SK-N-SH treated with all-trans-retinoic acid at 6 μM for 48 hours (cell line): Measurements from ENCODE around the gene ACBD6.

Source experiments
- ATAC-seq: fragments of 200-7000 bp; cut with Tn5 transposase; 3 replicates; pipeline ENCODE4 v1.9.1; 2020; ENCODE audit warnings: mild to moderate bottlenecking, moderate library complexity
- BACH2 ChIP-seq: fragments of 250-450 bp; sonication (Bioruptor Pico); IDR thresholded peaks from 2 replicates; pipeline ENCODE4 v1.9.0; 2021; ENCODE audit warnings: mild to moderate bottlenecking, borderline replicate concordance
- CSDC2 ChIP-seq: fragments of 250-450 bp; sonication (Bioruptor Pico); IDR thresholded peaks from 2 replicates; pipeline ENCODE4 v1.5.0; 2020; ENCODE audit warnings: mild to moderate bottlenecking, moderate library complexity
- PPARA ChIP-seq: fragments of 250-450 bp; sonication (Bioruptor Pico); IDR thresholded peaks from 2 replicates; pipeline ENCODE4 v1.5.0; 2020; ENCODE audit warnings: mild to moderate bottlenecking, borderline replicate concordance
- RARB ChIP-seq: fragments of 250-450 bp; sonication (Bioruptor Pico); IDR thresholded peaks from 2 replicates; pipeline ENCODE4 v1.8.0; 2021; ENCODE audit warnings: mild to moderate bottlenecking, moderate library complexity
- SNAI2 ChIP-seq: fragments of 250-450 bp; sonication (Bioruptor Pico); IDR thresholded peaks from 2 replicates; pipeline ENCODE4 v1.5.0; 2020; ENCODE audit warnings: mild to moderate bottlenecking, moderate library complexity
- TCF4 ChIP-seq: fragments of 250-450 bp; sonication (Bioruptor Pico); IDR thresholded peaks from 2 replicates; pipeline ENCODE4 v1.8.0; 2021; ENCODE audit warnings: mild to moderate bottlenecking, moderate library complexity, borderline replicate concordance
- TOX ChIP-seq: fragments of 250-450 bp; sonication (Bioruptor Pico); IDR thresholded peaks from 2 replicates; pipeline ENCODE4 v1.8.0; 2021; ENCODE audit warnings: mild to moderate bottlenecking, moderate library complexity, borderline replicate concordance
- ZFP3 ChIP-seq: fragments of 250-450 bp; sonication (Bioruptor Pico); IDR thresholded peaks from 2 replicates; pipeline ENCODE4 v1.5.0; 2020; ENCODE audit warnings: mild to moderate bottlenecking, moderate library complexity
- ZFP30 ChIP-seq: fragments of 450-650 bp; formaldehyde crosslinking; IDR thresholded peaks from 2 replicates; pipeline ENCODE4 v1.5.0; 2022; ENCODE audit warnings: mild to moderate bottlenecking, moderate library complexity
- ZNF565 ChIP-seq: fragments of 450-650 bp; formaldehyde crosslinking; conservative IDR thresholded peaks from 2 replicates; pipeline ENCODE4 v1.5.0; 2020; ENCODE audit warnings: low read depth, mild to moderate bottlenecking, moderate library complexity
- ZNF70 ChIP-seq: fragments of 450-650 bp; formaldehyde crosslinking; IDR thresholded peaks from 2 replicates; pipeline ENCODE4 v1.5.0; 2020; ENCODE audit warnings: mild to moderate bottlenecking, moderate library complexity
- TF ChIP-seq, protein P1 (sequence below): fragments of 250-450 bp; sonication (Bioruptor Pico); IDR thresholded peaks from 2 replicates; pipeline ENCODE4 v1.8.0; 2020; ENCODE audit warnings: mild to moderate bottlenecking, moderate library complexity, borderline replicate concordance
- TF ChIP-seq, protein P2 (sequence below): fragments of 250-450 bp; sonication (Bioruptor Pico); IDR thresholded peaks from 2 replicates; pipeline ENCODE4 v1.5.1; 2020; ENCODE audit warnings: low read depth, mild to moderate bottlenecking, moderate library complexity
- TF ChIP-seq, protein P3 (sequence below): fragments of 250-450 bp; sonication (Bioruptor Pico); IDR thresholded peaks from 2 replicates; pipeline ENCODE4 v1.5.0; 2020; ENCODE audit warnings: mild to moderate bottlenecking, moderate library complexity

The ACBD6 gene

DNA sequence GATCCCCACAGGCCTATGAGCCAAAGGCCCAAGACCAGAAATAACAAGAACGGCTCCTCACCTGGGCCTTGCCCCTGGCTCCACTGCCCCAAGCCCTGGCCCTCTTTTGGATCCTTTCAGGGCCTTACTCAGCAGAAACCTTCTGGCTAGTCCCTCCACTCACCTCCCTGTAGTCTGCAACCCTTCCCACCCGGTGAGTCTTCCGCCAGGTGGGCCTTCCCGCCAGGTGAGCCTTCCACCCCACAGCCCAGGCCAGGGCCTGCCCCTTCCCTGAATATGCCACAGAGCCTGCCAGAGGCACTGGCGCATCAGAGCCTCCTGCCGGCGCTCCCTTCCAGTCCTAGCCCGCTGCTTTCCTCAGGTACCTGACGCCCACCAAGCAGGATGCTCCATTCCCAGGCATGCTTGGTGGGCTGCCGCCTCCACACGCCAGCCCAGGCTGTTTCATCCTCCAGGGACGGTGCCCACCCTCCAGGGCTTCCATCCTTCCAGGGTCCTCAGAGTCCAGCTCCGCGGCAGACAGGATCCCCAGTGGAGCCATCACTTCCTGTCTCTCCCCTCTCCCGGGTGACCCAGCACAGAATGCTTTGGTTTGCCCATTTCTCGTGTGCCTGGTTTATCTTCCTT, 251.4 kb downstream of the ACBD6 start:
- ATAC-seq: no peak
- no peak for TF ChIP-seq PPARA (CRISPR knock-in tag)

DNA sequence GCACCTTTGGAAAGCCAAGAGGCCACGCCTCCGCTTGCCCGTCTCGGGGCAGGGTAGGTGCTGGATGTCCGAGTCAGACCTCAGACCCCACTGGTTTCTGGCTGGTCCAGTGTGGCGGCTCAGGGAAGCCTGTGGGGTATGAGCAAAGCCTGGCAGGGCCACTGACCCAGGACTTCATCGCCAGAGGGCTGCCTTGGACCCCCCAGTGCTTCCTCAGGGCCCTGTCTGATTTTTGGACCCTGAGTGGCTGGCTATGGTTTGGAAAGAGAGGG, 251.9 kb downstream of the ACBD6 start:
- no peak for TF ChIP-seq ZFP30
- TF ChIP-seq, protein P1, sequence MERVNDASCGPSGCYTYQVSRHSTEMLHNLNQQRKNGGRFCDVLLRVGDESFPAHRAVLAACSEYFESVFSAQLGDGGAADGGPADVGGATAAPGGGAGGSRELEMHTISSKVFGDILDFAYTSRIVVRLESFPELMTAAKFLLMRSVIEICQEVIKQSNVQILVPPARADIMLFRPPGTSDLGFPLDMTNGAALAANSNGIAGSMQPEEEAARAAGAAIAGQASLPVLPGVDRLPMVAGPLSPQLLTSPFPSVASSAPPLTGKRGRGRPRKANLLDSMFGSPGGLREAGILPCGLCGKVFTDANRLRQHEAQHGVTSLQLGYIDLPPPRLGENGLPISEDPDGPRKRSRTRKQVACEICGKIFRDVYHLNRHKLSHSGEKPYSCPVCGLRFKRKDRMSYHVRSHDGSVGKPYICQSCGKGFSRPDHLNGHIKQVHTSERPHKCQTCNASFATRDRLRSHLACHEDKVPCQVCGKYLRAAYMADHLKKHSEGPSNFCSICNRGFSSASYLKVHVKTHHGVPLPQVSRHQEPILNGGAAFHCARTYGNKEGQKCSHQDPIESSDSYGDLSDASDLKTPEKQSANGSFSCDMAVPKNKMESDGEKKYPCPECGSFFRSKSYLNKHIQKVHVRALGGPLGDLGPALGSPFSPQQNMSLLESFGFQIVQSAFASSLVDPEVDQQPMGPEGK (CRISPR knock-in tag): no peak
- no peak for TF ChIP-seq ZNF565
- TF ChIP-seq RARB (CRISPR knock-in tag): no peak
- no peak for TF ChIP-seq TCF4 (CRISPR knock-in tag)
- TF ChIP-seq, protein P2, sequence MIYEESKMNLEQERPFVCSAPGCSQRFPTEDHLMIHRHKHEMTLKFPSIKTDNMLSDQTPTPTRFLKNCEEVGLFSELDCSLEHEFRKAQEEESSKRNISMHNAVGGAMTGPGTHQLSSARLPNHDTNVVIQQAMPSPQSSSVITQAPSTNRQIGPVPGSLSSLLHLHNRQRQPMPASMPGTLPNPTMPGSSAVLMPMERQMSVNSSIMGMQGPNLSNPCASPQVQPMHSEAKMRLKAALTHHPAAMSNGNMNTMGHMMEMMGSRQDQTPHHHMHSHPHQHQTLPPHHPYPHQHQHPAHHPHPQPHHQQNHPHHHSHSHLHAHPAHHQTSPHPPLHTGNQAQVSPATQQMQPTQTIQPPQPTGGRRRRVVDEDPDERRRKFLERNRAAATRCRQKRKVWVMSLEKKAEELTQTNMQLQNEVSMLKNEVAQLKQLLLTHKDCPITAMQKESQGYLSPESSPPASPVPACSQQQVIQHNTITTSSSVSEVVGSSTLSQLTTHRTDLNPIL (CRISPR knock-in tag): no peak
- TF ChIP-seq SNAI2 (CRISPR knock-in tag): no peak
- no peak for ATAC-seq

DNA sequence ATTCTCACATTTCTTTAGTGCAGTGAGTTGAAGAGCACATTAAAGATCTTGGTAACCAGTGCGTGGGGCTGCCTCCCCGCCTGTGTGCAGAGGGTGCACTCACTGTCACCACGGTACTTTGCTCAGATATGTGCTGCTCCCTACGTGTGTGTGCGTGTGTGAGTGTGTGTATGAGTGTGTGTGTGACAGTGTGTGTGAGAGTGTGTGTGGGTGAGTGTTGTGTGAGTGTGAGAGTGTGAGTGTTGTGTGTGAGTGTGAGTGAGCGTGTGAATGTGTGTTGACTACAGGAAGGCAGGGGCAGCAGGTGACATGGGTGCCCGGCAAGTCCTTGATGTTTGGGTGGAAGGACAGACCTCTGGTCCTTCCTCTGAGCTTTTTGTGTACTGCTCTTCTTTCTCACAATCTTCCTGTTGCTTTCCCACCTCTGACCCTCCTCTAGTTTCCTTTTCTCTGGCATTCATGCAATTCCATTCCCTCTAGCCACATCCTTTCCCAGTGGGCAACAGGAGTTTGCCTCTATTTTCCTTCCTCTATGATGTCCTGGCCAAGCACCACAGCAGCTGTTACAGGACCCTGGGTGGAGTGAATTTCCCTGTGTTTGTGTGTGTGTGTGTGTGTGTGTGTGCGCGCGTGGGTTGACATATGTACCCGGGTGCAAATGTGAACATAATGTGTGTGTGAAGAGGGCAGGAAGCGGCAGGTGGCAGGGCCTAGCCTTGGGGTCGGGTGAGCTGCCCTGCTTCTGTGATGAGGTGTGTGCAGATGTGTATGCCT, 252.5 kb downstream of the ACBD6 start:
- TF ChIP-seq TOX (CRISPR knock-in tag) (no peak), ZFP30 (no peak), ZNF70 (CRISPR knock-in tag) (no peak)
- TF ChIP-seq, protein P1 (CRISPR knock-in tag): no peak
- no peak for ATAC-seq

DNA sequence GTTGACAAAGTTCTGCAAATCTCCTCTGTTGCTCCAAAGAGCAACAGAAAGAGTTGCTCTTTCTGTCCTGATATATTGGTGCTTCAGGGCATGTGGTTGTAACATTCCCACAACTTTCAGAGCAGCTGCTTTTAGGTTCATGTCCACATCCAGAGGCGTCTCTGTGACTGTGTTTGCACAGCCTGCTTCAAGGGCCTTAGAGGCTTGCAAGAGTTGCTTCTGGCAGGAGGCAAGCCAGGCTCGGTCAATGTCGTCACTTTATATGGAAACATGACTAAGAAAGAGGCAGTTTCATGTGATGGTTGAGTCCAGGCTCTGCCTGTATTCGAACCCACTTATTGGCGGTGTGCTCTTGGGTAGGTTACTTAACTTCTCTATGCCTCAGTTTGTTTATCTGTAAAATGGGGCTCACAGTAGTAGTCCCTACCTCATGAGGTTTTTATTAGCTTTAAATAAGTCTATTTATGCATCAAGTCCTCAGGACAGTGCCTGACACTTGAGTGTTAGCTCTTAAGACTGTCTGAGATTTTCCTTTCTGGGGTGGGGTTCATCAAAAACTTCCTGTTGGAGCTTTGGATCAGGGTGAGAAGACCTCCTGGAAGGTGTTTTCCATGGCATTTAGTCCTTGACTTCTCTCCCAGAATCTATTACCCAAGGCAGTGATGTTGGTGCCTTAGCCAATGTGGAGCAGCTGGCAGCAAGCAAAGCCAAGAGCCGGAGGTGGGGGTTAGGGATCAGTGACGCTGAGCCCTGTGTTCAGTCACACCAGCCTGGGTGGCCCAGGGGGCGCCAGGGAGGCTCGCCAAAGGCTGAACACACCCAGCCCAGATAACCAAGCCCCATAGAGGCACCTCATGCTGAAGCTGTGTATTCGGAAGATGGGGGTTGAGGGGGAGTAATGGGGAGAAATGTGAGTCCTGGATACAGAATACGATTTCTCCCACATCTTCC, 253.4 kb downstream of the ACBD6 start:
- TF ChIP-seq ZFP3 (CRISPR knock-in tag) (no peak), ZNF70 (CRISPR knock-in tag) (no peak), CSDC2 (no peak), PPARA (CRISPR knock-in tag) (no peak), BACH2 (CRISPR knock-in tag) (no peak)
- TF ChIP-seq, protein P3, sequence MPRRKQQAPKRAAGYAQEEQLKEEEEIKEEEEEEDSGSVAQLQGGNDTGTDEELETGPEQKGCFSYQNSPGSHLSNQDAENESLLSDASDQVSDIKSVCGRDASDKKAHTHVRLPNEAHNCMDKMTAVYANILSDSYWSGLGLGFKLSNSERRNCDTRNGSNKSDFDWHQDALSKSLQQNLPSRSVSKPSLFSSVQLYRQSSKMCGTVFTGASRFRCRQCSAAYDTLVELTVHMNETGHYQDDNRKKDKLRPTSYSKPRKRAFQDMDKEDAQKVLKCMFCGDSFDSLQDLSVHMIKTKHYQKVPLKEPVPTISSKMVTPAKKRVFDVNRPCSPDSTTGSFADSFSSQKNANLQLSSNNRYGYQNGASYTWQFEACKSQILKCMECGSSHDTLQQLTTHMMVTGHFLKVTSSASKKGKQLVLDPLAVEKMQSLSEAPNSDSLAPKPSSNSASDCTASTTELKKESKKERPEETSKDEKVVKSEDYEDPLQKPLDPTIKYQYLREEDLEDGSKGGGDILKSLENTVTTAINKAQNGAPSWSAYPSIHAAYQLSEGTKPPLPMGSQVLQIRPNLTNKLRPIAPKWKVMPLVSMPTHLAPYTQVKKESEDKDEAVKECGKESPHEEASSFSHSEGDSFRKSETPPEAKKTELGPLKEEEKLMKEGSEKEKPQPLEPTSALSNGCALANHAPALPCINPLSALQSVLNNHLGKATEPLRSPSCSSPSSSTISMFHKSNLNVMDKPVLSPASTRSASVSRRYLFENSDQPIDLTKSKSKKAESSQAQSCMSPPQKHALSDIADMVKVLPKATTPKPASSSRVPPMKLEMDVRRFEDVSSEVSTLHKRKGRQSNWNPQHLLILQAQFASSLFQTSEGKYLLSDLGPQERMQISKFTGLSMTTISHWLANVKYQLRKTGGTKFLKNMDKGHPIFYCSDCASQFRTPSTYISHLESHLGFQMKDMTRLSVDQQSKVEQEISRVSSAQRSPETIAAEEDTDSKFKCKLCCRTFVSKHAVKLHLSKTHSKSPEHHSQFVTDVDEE (CRISPR knock-in tag): no peak
- no peak for ATAC-seq

DNA sequence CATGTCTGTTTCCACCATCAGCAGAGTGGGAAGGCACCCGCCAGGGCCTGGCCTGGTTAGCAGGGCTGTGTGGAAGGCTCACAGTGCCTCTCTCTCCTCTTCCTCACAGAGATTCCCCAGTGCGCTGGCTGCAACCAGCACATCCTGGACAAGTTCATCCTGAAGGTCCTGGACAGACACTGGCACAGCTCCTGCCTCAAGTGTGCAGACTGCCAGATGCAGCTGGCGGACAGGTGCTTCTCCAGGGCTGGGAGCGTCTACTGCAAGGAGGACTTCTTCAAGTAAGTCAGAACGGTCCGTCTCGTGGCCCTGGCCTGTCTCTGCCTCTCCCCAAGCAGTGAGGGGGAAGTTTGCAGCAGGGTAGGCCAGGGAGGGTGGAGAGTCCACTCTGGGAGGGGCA, 254.2 kb downstream of the ACBD6 start:
- TF ChIP-seq BACH2 (CRISPR knock-in tag): no peak
- no peak for TF ChIP-seq SNAI2 (CRISPR knock-in tag)
- ATAC-seq: no peak
